GM21717 (cell line): ENCODE data around the gene CIDEC.
"Not testable (repeated sequence)": the region's sequence is repeated elsewhere in the genome, so short reads cannot be mapped to it uniquely, and the experiment has no call there.

Experiments used
- ATAC-seq: cut with Tn5 transposase; IDR thresholded peaks from one replicate; pipeline ENCODE4 v1.9.1; 2021; ENCODE audit warnings: mild to moderate bottlenecking, moderate library complexity; ENCODE audit not compliant: unreplicated experiment

The CIDEC gene

DNA sequence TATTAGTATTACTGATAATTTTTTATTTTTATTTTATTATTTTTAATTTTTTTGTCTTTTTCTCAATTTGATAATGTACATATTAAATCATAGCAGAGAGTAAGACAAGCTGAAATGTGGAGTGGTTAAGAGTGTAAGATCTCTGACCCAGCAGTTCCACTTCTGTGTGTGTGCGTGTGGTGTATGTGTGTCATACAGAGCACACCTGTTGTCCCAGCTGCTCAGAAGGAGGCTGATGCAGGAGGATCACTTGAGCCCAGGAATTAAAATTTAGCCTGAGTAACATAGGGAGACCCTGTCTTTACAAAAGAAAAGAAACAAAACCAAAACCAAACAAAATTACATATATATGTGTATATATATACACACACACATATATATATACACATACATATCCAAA, 1.4 kb upstream of the CIDEC start:
- ATAC-seq = no peak

DNA sequence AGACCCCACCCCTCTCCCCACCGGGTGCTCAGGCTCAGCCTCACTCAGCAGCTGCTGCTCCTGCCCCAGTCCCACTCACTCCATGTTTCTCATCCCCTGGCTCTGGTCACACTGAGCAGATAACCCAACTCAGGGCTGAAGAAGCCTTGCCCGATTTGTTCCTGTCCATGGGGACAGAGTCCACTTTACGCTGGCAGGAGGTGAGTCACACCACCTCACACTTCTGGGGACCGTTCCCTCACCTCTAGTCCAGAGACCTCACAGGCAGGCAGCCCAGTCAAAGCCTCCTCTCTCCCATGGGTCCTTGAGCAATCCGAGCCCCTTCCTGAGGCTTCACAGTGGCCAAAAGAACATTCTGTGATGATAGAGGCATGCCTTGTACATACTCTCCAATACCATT, 1.4 kb downstream of the CIDEC start:
- no peak for ATAC-seq

DNA sequence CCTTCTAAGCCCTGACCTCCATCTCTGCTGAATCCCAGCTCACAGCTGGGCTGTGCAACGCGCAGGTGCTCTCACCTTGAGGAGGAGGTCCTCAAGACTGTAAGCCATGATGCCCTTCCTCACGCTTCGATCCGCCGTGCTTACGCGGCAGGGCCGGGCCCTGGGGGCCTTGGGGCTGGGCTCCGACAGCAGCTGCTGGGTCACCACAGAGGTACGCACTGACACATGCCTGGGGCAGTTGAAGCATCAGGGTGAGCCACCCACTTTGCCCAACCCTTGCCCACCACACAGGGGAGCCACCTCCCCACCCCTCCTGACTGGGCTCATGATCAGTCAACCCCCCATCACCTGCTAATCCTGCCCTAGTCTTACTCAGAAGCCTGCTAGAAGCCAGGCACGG, 3.1 kb downstream of the CIDEC start:
- ATAC-seq = no peak

DNA sequence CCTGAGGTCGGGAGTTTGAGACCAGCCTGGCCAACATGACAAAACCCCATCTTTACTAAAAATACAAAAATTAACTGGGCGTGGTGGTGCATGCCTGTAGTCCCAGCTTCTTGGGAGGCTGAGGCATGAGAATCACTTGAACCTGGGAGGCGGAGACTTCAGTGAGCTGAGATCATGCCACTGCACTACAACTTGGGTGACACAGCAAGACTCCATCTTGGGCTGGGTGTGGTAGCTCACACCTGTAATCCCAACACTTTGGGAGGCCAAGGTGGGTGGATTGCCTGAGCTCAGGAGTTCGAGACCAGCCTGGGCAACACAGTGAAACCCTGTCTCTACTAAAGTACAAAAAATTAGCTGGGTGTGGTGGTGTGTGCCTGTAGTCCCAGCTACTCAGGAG, 3.8 kb downstream of the CIDEC start:
- not testable (repeated sequence) for ATAC-seq

DNA sequence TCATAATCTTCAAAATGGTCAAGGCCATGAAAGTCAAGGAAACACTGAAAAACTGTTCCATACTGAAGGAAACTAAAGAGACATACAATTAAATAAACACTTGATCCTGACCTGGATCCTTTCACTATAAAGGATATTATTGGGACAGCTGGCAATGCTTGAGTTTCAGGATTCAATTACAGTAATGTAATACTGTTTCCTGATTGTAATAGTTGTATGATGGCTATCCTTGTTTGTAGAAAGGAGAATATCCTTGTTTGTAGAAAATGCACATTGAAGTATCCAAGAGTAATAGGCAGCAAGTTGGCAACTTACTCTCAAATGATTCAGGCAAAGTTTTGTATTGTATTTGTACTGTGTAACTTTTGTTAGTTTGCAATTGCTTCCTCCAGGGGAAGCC, 4.6 kb downstream of the CIDEC start:
- ATAC-seq = no peak

DNA sequence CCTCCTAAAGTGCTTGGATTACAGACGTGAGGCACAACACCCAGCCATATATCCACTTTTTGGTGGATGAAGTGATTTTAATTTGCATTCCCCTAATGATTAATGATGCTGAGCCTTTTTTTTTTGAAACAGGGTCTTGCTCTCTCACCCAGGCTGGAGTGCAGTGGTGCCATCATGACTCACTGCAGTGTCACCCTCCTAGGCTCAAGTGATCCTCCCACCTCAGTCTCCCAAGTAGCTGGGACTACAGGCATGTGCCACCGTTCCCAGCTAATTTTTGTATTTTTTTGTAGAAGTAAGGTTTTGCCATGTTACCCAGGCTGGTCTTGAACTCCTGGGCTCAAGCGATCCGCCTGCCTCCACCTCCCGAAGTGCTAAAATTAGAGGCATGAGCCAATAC, 8.0 kb downstream of the CIDEC start:
- not testable (repeated sequence) for ATAC-seq

DNA sequence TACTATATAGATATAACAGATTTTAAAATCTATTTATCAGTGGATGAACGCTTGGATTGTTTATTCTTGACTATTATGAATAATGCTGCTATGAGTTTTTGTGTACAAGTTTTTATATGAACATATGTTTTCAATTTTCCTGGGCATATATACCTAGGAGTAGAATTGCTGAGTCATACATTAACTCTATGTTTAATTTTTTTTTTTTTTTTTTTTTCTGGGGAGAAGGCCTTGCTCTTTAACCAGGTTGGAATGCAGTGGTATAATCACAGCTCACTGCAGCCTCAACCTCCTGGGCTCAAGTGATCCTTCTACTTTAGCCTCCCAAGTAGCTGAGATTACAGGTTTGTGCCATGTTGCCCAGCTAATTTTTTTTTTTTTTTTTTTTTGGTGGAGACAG, 9.1 kb downstream of the CIDEC start:
- ATAC-seq = no peak

DNA sequence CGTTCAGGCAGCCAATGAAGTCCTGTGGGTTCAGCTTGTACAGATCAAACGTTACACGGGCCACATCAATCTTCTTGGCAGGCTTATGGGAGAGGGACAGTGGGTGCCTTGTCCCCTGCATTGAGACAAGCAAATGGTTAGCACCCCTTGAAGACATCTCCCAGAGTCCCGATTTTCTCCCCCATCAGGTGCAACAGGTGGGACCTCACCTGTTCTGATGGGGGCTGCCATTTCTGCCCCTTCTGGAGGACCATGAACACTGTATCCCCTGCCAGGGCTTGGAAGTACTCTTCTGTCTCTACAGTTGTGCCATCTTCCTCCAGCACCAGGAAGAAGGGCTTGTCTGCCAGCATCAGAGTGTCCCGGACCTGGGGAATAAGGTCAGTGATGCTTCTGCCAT, 10.1 kb downstream of the CIDEC start:
- no peak for ATAC-seq

DNA sequence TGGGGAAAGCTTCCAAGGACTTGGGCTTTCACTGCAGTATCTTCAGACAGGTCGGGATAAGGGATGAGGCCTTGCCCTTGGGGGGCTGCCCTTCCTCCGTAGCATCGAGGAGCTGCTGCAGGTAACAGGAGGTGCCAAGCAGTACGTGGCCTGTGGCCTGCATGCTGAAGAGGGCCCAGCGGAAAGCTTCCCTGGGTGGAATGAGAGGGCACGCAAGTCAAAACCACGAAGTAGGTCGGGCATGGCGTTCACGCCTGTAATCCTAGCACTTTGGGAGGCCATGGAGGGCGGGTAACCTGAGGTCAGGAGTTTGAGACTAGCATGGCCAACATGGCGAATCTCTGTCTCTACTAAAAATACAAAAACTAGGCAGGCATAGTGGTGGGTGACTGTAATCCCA, 12.9 kb downstream of the CIDEC start:
- ATAC-seq = no peak

DNA sequence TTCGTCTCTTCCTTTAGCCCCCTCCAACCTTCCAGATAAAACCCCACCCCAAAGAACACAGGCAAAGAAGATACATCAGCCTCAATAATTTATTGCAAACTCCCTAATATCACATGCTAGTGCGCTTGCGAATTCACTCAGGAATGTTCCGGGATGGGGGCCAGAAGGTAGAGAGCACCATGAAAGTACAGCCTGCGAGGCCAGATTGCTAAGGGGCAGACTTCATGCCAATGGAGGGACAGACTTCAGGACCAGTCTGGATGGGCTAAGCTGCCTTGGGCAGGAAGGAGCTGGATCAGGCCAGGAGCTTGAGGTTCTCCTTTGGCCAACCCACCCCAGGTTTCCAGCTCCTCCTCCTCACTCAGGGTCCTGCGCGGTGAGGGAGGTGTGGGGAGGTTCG, 13.4 kb downstream of the CIDEC start:
- no peak for ATAC-seq

DNA sequence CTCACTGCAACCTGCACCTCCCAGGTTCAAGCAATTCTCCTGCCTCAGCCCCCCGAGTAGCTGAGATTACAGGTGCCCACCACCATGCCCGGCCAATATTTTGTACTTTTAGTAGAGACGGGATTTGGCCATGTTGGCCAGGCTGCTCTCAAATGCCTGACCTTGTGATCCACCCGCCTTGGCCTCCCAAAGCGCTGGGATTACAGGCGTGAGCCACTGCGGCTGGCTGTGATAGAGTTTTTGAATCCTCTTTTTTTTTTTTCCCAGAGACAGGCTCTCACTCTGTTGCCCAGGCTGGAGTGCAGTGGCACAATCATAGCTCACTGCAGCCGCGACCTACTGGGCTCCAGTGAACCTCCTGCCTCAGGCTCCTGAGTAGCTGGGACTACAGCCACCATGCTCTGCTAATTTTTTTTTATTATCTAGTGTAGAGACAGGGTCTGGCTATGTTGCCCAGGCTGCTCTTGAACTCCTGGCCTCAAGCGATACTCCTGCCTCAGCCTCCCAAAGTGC, 14.9 kb downstream of the CIDEC start:
- not testable (repeated sequence) for ATAC-seq

DNA sequence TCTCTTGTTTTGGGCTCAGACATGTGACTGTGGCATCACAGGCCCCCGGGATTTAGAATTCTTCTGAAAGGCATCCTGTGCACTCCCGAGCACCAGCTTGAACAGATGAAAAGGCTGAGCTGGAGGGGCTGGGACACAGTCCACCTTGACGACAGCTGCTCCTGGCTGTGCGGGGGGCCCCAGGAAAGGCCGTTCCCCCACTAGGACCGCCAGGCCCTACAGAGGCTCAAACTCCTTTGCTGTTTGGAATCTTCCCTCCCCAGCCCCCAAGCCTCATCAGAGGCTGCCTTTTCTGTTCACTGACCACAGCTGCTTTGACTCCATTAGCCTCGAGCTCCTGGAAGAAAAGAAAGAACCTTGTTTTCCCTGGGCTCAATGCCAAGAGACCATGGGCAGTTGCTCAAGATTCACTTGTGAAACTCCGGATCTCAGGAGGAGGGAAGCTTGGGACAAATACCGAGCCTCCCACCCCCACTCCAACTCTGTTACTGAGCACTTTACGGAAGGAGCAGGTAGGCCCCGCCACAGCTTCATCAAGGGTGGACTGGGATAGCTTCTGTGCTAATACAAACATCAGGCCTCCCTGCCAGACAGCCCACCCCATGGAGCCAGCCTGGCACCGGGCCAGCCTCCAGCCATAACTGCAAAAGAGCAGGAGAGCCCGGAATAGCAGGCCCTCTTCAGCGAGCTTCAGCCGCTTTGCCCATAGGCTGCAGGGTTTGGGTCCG, 15.7 kb downstream of the CIDEC start:
- no peak for ATAC-seq

DNA sequence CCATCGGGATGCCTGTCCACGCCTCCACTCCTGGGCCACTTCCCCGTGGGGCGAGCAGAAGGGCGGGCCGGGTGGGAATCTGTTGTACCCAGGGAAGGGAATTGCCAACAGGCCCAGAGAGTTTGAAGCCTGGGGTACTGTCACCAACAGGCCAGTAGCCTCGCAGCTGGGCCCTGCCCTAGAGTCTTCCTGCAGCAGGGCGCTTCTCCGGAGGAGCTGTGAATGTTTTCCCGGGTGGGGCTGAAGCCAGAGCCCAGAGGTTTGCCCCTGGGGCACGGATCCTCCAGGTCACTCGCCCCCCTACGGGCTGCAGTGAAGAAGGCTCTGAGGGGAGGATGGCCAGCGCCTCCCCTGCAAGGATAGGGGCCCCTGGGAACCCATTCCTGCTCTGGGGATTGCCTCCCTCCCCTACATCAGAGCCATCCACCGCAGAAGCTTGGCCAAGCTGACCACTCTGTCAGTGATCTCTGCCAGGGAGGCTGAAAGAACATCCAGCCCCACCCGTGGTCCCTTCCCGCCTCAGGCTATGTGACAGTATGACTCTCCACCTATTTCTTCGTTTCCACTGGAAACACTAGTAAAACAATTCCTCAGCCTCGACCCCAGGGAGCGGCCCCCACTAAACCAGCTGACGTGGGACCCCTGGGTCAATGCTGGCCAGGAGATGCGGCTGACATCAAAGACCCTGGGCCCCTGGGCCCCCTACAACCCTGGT, 16.8 kb downstream of the CIDEC start:
- no peak for ATAC-seq

DNA sequence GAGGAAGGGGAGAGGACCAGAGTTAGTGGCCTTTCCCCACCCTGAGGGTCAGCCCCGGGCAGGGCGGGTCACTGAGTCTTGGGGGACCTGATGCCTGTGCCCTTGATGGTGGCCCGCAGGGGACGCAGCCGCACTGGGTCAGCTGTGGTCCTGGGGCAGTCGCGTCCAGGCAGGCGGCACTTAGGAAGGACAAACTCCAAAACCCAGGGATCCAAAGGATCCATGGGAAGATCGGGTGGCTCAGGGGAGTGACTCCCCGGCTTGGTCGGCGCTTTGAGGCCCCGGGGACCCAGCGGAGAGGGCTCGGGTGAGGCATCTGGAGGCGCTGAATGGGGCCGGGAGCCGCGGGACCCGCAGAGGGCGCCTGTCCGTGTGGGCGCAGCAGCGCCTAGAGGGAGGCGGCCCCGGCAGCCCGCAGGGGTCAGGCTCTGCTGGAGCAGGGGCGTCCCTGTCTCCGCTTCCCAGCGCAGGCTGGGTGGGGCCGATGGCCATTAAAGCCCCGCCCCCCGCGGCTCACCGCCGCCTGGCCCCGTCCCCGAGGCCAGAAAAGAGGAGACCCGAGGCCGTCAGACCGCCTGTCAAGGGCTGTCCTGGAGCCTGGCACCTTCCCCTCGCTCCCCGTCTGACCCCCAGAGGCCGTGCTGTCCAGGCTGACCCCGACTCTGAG, 17.5 kb downstream of the CIDEC start:
- no peak for ATAC-seq

DNA sequence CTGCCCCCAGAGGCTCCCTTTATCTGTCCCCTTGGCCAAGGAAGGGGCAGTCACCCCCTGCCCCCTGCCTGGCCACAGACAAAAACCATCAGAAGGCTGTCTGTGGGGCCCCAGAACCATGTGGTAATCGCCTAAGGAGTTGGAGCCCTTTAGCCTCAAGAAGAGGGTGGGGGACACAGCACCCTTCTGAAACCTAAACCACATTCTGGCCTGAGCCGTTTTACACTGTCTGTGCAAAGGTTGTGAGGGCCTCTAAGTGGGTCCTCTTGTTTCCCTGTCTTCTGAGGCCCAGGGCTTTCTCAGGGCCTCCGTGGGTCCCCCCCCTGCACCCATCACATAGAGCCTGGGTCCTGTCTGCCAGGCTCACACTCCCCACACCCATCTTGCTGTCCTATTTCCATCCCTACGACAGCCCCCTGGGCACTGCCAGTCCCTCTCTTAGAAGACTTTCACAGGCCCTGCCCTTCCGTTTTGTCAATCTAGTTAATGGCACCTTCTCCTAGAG, 18.4 kb downstream of the CIDEC start:
- no peak for ATAC-seq

DNA sequence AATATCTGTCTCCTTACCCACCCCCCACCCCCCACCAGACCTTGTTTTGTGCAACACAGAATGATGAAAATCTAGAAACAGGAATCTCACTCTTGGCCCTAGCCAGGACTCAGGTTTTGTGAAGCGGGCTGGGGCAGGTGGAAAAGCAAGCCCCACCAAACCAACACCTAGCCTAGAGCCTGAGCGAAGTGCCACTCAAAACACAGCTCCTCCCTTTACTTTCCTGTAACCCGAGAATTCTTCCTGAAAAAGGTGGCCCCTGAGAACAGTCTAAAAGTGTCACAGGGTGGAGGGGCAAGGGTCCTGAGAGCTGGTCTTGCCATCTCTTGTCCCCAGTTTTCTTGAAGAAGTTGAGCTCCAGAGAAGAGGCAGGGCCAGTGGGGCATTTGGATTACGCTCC, 18.9 kb downstream of the CIDEC start:
- ATAC-seq = no peak

DNA sequence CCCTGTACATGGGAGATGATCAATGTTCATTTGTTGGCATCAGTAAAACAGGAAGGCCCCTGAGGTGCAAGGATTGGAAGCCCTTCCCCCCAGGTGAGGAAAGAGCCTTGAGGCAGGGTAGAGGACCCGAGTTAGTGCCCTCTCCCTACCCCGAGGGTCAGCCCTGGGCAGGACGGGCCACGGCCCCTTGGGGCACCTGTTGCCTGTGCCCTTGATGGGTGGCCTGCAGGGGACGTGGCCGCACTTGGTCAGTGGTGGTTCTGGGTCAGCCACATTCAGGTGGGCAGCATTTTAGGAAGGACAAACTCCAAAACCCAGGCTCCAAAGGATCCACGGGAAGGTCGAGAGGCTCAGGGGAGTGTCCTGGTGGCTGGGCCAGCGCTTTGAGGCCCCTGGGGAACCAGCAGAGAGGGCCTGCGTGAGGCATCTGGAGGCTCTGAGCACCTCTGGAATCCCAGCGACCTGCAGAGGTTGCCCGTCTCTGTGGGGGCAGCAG, 20.5 kb downstream of the CIDEC start:
- no peak for ATAC-seq

DNA sequence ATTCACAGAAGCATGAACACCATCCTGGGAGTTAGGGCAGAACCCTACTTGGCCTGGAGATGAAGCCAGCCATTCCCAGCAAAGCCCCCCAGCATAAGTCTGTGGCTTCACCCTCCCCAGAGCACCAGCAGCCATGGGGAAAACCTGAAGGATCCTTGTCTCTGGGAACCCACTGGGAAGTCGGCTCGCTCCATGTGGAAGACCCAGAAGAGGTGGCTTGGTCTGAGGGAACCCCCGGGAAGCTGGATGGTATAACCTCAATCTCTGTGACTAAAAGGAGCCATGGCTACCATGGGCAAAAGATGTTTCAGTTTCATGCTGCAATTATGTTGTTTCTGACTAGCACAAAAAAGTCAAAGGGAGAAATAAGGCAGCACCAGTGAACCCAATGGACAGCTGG, 24.5 kb downstream of the CIDEC start:
- no peak for ATAC-seq

DNA sequence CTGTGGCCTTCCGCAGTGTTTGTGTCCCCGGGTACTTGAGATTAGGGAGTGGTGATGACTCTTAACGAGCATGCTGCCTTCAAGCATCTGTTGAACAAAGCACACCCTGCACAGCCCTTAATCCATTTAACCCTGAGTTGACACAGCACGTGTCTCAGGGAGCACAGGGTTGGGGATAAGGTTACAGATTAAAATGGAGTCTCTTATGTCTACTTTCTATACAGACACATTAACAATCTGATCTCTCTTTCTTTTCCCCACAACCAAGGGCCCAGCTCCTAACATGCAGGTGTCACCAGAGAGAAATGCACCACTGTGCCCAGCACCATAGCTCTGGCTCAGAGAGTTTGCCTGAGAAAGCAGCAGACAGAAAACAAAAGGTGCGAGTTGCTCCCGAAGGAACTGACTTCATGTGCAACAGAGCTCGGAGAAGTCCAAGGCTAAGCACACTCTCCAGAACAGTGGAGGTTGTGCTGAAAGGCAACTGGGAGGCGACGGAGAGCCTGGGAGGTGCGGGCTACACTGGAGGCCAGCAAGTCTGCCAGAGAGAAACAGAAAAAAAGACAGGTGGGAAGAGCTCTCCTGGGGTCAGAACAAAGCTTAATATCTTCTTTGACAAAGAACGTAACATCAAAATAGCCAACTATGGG, 25.6 kb downstream of the CIDEC start:
- ATAC-seq = not testable (repeated sequence)

DNA sequence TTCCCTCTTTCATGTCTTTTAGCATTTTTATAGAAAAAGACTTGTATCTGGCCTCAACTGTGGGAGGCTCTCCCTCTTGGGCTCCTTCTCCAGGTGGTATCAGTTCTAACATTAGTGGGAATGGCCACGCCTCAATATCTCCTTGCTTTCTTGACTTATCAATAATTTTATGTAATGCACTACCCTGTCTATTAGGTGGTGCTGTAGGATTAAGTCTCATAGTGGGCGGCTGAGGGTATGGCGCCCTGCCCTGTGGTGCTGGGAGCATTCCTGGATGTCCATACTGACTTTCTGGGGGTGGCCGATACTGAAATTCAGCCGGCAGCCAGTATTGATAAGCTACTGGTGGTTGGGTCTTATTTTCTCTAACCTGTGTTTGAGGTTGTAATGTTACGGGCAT, 27.5 kb downstream of the CIDEC start:
- ATAC-seq = no peak

DNA sequence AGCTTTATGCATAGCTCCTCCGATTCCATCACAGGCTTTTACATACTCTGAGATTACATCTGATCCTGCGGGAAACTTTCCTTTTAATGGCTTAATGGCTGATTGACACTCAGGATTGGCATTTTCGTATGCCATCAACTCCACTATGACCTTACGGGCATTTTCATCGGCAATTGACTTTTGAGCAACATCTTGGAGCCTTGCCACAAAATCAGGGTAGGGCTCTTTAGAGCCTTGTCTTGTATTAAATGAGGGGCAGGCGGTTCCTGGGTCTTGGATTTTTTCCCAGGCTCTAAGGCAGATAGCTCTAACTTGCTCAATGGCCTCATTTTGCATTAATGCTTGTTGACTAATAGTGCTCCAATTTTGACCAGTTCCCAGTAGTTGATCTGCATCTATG, 28.1 kb downstream of the CIDEC start:
- ATAC-seq = not testable (repeated sequence)
